Muscle layer of duodenum (tissue), 2 donors: ENCODE measurements around the gene NOC2L.

Source experiments
- H3K27ac ChIP-seq: one replicate; pipeline ENCODE4 v1.7.0; 2013; ENCODE audit warnings: mild to moderate bottlenecking, low read length
- H3K27me3 ChIP-seq: one replicate; pipeline ENCODE4 v1.7.0; 2013; ENCODE audit warnings: low read depth, mild to moderate bottlenecking, control low read depth, low read length
- H3K36me3 ChIP-seq, 2 donors: one replicate each; pipeline ENCODE4 v1.7.0; 2013; ENCODE audit warnings: low read length in 2 of 2, control low read depth in 1 of 2, mild to moderate bottlenecking in 1 of 2; ENCODE audit not compliant: insufficient read depth in 2 of 2, control insufficient read depth in 1 of 2
- H3K4me1 ChIP-seq, 2 donors: one replicate each; pipeline ENCODE4 v1.7.0; 2013; ENCODE audit warnings: low read length in 2 of 2, mild to moderate bottlenecking in 2 of 2, control low read depth in 1 of 2, moderate library complexity in 1 of 2; ENCODE audit not compliant: insufficient read depth in 2 of 2, control insufficient read depth in 1 of 2
- H3K4me3 ChIP-seq, 2 donors: one replicate each; pipeline ENCODE4 v1.7.0; 2013; ENCODE audit warnings: low read length in 2 of 2, low read depth in 1 of 2, mild to moderate bottlenecking in 1 of 2
- H3K9me3 ChIP-seq, 2 donors: one replicate each; pipeline ENCODE4 v1.7.0; 2013; ENCODE audit warnings: low read length in 2 of 2, control low read depth in 1 of 2, mild to moderate bottlenecking in 1 of 2; ENCODE audit not compliant: control insufficient read depth in 1 of 2
- donor health status: healthy.

NOC2L gene

DNA sequence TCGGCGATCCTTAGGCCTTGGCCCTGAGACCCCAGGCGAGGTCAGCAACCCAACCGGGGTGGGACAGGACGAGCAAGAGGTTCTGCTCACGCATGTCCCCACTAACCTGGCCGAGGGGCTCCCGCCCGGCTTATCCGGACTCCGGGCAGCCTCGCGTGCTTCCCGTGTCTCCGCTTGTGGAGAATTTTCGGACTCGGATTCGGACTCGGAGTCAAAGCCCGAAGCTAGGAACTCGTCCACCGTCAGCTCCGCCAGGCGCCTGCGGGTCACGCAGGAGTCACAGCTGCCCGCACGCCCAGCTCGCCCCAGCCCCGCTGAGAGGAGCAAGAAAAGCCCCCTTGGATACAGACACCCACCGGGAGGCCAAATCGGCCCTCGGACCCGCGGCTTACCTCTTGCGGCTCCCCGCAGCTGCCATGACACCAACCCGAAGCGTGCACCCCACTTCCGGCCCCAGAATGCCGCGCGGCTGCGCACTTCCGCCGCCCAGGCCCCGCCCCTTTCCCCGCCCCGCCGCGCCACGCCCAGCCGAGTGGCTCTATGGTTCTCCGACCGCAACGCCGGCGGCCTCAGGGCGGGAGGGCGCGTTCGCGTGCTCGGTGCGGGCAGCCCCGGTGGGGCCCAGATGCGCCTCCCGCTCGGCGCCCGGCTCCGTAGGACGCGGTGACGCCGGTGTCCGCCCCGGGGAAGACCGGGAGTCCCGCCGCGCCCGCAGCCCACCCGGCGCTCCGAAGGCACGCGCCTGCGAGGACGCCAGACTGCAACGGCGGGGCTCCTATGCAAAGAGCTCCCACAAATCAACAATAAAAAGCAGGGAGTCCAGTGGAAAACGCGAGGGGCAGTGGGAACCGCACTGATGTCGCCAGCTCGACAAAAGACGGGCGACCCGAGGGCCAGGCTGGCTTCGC, at the start of gene NOC2L:
Gene NOC2L, minus strand, starts transcription at position 434 of the 908 bp plus-strand sequence. Its CDS starts 16 bp downstream, at position 418.
- Histone ChIP-seq H3K4me1 (peaks cover 5 to 34% of the 10 kb centered on the region in 2 donors), H3K36me3 (peaks cover 26 to 40% of the 10 kb centered on the region in 2 donors), H3K4me3 (peak within 1 kb of the TSS; percentile 92 to 96), H3K9me3 (no peaks in the 10 kb centered on the region), H3K27ac (peak within 1 kb of the TSS; percentile 56), H3K27me3 (no peaks in the 10 kb centered on the region)

DNA sequence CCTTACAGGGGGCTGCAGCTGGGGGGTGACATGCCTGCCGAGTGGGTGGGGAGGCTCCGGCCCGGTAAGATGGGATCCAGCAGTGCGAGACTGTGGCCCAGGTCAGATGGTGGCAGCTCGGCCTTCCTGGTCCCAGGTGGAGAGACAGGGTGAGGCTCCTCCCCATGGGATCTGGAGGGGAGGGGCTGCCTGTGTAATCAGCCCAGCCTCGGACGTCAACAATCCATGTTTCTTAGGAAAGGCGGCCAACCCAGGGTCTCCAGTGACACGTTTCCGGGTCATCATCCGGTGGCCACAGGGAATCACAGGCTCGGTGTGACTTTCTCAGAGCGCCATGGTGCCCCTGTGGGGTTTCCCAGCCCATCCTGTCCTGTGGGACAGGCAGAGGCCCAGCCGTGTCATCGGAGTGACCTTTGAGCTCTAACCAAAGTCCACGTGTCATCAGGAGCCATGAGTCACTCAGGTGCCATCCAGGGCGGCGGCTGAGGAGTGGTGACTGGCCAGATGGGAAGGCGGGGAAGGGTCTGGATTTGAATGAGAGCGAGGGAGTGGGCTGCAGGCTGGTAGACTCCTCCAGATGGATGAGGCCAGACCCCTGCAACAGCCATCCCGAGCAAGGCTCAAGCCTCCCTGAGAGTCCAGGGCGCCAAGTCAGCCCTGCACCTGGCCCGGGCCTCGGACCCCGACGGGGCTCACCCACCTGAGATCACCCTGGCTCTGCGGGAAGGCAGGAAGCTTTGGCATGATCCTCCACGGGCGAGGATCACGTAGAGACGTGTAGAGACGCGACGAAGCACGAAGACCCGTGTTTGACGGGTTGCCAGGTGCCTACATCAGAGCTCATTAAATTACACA, 47.5 kb upstream of the NOC2L start:
- H3K9me3 ChIP-seq = no peaks in the 10 kb centered on the region
- no peak overlapping the region for H3K4me3 ChIP-seq
- no peaks in the 10 kb centered on the region for H3K36me3 ChIP-seq
- H3K4me1 ChIP-seq = peaks cover 0 to 19% of the 10 kb centered on the region in 2 donors
- peaks cover 15% of the 10 kb centered on the region for H3K27me3 ChIP-seq
- no peak overlapping the region for H3K27ac ChIP-seq

DNA sequence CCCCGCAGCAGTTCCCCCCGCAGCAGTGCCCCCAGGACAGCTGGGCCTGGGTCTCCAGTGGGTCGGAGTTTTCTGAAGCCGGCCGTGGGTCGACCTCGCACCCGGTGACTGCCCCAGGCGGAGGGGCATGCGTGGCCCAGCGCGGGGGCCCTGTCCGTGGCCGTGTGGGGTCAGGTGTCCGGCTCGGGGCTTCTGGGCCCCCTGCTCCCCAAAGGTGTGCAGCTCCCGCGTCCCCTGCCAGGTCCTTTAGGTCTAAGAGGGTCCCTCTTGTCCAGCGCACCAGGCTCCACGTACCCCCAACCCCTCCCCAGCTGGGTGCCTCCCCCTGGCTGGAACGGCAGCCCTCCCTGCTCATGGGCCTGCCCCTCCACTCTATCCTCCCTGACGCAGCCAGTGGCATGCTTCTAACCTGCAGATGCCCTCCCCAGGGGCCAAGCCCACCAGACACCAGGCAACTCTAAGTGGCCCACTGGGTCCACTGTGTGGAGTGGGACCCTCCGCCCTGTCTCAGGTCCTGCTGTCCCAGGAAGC, 46.8 kb upstream of the NOC2L start:
- no peak overlapping the region for H3K4me3 ChIP-seq
- H3K27me3 ChIP-seq = peaks cover 19% of the 10 kb centered on the region
- no peaks in the 10 kb centered on the region for H3K36me3 ChIP-seq
- H3K9me3 ChIP-seq = no peaks in the 10 kb centered on the region
- peaks cover 0 to 26% of the 10 kb centered on the region in 2 donors for H3K4me1 ChIP-seq
- H3K27ac ChIP-seq = no peak overlapping the region

DNA sequence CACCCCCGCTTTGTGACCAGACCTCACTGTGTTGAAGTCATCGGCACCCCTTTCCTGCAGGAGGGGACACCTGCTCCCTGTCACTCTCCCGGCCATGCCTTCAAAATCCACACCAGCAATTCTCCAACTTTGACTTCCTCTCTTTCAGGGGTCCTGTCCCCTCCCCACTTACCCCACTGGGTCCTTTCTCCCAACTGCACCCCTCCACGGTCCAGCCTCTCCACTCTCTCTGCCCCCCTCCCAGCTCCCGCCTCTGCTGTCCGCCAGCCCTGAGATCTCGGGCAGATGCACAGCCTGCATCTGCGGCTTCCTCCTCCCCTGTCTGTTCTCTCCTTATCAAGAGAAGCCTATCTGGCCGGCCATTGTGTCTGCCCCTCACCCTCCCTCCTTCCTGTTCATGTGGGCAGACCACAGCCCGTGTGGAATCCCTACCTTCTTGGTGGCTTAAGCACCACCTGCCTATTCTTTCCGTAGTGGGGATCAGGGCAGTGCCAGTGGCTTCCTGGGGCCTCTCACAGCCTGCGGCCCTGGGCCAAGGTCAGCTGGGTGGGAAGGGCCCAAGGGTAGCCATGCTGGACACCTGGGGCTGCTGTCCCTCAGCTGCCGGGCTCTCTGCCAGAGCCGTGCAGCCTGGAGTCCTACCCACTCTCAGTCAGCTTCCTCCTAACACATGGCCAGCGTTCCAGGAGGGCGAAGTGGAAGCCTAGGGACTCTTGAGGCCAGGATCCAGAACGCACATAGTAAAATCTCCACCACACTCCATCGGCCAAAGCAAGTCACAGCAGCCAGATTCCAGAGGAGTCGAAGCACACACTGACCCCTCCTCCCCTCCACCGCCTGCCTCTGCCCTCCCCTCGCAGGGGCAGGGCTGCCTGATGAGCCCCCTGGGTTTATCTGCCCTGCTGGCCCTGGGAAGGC, 46.0 kb upstream of the NOC2L start:
- Histone ChIP-seq H3K4me1 (peaks cover 0 to 29% of the 10 kb centered on the region in 2 donors), H3K27me3 (peaks cover 19% of the 10 kb centered on the region), H3K36me3 (no peaks in the 10 kb centered on the region), H3K9me3 (no peaks in the 10 kb centered on the region), H3K4me3 (no peak overlapping the region), H3K27ac (no peak overlapping the region)

DNA sequence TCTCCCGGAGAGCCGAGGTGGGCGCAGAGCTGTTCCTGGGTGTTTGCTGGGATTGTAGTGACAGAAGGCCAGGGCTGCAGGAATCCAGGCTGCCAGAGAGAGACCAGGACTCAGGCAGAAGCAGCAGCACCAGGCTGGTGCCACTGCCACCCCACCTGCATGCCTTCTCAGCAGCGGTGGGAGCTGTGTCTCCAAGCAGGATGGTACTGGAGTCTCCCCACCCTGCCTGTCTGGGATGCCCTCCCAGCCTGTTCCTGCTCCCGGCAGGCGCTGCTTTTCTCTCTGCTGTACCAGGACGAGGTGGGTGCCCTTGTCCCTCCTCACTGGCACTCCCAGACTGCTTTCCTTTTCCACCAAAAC, 45.3 kb upstream of the NOC2L start:
- H3K4me3 ChIP-seq = no peak overlapping the region

DNA sequence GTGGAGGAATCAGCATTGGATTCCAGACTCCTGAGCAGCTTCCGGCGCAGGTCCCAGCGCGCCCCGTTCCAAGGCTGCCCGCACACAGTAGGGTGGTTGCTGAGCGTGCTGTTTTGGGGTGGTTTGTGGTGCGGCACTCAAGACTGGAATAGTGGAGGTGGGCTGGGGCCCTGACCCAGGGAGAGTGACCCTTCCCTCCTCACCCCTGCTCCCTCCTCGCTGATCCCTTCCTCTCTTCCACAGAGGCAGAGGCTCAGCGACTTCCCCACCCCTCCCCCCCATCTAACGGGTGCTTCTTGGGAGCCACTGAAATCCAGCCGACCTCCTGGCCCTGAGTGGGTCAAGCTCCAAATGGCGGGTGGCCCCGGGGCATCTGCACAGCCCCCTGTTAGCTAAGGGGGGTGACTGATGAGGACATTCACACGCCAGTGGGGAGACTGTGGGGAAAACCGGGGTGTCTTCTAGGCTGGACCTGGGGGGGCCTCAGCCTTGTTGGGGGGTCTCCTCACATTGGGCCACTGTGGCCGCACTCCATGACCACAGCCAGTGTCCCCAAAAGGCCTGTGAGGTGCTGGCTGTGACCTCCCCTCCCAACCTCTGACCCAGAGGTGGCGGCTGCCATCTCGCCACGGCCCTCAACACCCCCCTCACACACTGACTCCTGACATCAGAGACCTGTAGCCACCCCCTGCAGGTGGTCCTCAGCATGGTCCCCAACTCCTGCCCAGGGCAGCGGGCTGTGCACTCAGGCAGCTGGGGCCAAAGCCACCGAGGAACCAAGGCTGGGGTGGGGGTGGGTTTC, 44.8 kb upstream of the NOC2L start:
- H3K36me3 ChIP-seq = no peaks in the 10 kb centered on the region
- no peak overlapping the region for H3K4me3 ChIP-seq
- H3K27ac ChIP-seq = no peak overlapping the region
- peaks cover 19% of the 10 kb centered on the region for H3K27me3 ChIP-seq
- H3K9me3 ChIP-seq = no peaks in the 10 kb centered on the region
- peaks cover 0 to 36% of the 10 kb centered on the region in 2 donors for H3K4me1 ChIP-seq

More for the DNA sequence above, 45.3 kb upstream of the NOC2L start:
- Histone ChIP-seq H3K36me3 (no peaks in the 10 kb centered on the region), H3K9me3 (no peaks in the 10 kb centered on the region), H3K4me1 (peaks cover 0 to 32% of the 10 kb centered on the region in 2 donors), H3K27me3 (peaks cover 19% of the 10 kb centered on the region), H3K27ac (no peak overlapping the region)

DNA sequence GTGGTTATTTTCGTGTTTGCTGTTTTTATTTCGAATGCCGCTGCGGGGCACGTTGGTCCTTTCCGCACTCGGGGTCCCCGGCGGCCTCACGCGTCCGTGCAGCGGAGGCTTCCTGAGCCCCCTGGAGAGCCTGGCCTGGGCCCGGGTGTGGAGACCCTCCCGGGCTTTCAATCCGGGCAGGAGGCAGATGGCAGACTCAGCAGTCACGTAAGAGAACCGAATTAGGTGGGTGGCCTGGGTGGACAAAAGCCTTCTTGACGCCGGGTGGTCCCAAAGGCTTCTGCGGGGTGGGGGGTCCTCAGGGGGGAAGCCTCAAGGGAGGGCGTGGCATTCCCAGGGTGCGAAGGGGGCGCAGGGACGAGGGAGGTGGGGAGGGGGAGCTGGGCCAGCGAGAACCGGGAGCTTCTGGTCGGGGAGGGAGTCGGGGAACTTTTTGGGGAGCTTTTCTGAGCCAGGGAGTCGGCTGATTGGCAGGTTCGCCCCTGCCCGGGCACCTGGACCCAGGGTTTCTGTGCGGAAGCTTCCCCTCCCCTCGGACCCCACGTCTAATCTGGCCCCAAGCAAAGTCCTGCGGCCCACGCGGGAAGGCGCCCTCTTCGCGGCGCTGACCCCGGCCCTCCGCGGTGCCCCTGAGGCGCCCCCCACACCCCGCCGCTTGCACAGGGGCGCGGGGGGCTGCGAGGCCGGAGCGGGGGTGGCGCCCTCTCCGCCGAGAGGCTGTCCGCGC, 42.2 kb upstream of the NOC2L start:
- Histone ChIP-seq H3K27me3 (peaks cover 24% of the 10 kb centered on the region), H3K4me3 (peak overlapping the region; percentile 46 to 68), H3K4me1 (peaks cover 0 to 46% of the 10 kb centered on the region in 2 donors), H3K9me3 (no peaks in the 10 kb centered on the region), H3K36me3 (no peaks in the 10 kb centered on the region), H3K27ac (no peak overlapping the region)

DNA sequence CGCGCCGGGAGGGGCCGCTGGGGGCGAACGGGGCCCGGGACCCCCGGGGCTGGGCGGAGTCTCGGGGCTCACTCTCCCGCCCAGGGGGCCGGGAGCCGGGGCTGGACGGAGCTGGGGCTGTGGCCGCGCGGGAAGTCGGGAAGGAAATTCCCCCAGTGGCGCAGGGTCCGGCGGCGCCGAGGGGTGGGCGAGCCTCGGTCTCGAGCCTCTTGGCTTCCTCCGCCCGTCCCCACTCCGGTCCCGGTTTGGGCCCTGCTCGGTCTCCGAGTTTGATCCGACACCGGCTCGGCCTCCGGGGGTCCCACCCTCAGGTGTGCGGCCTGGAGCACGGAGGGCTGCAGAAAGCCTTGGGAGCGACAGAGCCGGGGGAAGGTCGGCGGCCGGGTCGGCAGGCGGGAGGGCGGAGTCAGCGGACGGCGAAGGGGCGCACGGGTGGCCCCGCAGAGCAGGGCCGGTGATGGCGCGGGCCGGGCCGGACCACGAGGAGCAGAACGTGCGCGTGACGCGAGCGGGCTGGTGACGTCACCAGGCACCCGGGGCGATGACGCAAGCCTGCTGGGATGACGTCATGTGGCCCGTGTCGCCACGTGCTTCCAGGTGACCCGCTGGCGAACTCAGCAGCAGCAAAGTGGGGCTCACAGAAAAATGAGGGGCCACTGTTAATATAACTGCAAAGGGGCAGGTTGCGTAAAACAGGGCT, 41.5 kb upstream of the NOC2L start:
- Histone ChIP-seq H3K27me3 (peaks cover 24% of the 10 kb centered on the region), H3K4me3 (peak overlapping the region; percentile 46 to 68), H3K4me1 (peaks cover 0 to 40% of the 10 kb centered on the region in 2 donors), H3K27ac (no peak overlapping the region), H3K9me3 (no peaks in the 10 kb centered on the region), H3K36me3 (no peaks in the 10 kb centered on the region)

DNA sequence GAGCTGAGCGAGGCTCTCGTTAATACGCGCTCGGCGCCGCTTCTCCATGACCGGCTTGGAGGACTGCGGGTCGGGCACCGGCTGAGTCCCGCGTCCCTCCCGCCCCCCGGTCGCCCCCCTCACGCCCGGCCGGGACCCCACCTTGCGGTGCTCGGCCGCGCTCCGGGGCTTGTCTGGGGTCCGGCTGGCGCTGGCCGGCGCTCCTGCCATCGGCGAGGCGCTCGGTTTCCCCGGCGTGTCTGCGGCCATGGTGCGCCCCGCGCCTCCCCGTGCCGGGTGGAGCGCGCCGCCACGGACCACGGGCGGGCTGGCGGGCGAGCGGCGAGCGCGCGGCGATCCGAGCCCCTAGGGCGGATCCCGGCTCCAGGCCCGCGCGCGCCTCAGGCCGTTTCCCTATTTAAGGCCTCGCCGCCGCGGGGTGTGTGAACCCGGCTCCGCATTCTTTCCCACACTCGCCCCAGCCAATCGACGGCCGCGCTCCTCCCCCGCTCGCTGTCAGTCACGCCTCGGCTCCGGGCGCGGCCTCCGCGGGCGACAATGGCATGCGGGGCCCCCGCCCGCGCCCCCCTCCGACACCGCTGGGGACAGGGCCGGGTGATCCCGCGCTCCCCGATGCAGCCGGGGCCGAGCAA, 40.8 kb upstream of the NOC2L start, which contains the start of gene HES4:
Gene HES4, minus strand, starts transcription at position 373 of the 632 bp plus-strand sequence. Its CDS starts 124 bp downstream, at position 249.
- H3K27me3 ChIP-seq = peaks cover 24% of the 10 kb centered on the region
- no peaks in the 10 kb centered on the region for H3K9me3 ChIP-seq
- H3K4me1 ChIP-seq = peaks cover 0 to 33% of the 10 kb centered on the region in 2 donors
- no peak within 1 kb of the TSS for H3K27ac ChIP-seq
- peak within 1 kb of the TSS; percentile 46 to 68 for H3K4me3 ChIP-seq
- no peaks in the 10 kb centered on the region for H3K36me3 ChIP-seq
